HG02798 (cell line): ENCODE measurements around the gene CCT7.
"Not testable (repeated sequence)": the region's sequence is repeated elsewhere in the genome, so short reads cannot be mapped to it uniquely, and the experiment has no call there.

Source experiments
- ATAC-seq: cut with Tn5 transposase; IDR thresholded peaks from one replicate; pipeline ENCODE4 v1.9.1; 2021; ENCODE audit warnings: mild to moderate bottlenecking; ENCODE audit not compliant: unreplicated experiment, poor library complexity

Gene CCT7

DNA sequence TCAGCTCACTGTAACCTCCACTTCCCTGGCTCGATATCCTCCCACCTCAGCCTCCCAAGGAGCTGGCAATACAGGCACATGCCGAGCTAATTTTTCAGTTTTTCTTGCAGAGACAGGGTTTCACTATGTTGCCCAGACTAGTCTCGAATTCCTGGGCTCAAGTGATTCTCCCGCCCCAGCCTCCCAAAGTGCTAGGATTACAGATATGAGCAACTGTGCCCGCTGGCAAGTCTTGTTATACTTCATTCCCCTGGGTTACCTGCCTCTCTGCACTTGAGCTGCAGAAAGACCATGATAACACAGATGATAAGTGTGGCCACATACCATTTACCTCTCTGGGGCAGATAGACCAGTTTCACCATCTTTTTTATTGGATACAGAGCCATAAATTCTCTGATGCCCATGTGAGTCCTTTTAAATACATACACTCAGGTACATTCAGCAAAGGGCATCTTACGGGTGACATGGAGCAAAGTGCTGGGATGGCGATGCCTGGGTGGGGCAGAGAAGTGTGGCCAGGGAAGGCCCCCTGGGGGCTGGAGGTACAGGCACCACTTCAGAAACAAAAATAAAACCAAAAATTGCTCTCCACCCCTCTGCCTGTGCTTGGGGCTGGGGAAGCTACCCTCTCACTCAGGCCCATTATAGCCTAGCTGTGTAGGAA lies 20.4 kb downstream of the CCT7 start:
- no peak for ATAC-seq

DNA sequence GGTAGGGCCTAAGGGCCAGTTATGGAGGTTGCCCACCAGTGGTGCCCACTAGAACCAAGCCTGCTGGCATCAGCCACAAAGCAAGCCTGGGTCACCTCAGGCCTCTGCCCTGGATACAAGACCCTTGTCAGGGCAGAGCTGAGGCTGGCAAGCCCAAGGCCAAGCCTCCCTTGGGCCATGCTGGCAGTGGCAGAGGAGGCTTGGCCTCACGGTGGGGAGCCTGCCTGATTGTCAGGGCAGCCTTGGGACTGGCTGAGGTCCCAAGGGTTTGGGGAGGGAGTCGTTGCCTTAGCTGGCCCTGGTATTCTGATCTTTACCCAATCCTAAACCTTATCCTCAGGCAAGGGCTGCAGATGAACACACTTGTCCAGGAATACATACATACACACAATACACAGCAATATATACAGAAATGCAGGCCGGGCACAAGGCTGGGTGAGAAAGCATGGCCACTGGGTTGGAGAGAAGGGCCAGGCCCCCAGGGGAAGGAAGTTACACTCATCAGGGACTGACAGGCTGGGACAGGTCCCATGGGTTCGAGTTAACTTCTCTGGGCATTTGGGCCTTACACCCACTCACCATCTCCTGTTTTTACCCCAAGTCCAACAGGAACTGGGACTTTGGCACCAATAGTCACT lies 21.0 kb downstream of the CCT7 start:
- no peak for ATAC-seq

DNA sequence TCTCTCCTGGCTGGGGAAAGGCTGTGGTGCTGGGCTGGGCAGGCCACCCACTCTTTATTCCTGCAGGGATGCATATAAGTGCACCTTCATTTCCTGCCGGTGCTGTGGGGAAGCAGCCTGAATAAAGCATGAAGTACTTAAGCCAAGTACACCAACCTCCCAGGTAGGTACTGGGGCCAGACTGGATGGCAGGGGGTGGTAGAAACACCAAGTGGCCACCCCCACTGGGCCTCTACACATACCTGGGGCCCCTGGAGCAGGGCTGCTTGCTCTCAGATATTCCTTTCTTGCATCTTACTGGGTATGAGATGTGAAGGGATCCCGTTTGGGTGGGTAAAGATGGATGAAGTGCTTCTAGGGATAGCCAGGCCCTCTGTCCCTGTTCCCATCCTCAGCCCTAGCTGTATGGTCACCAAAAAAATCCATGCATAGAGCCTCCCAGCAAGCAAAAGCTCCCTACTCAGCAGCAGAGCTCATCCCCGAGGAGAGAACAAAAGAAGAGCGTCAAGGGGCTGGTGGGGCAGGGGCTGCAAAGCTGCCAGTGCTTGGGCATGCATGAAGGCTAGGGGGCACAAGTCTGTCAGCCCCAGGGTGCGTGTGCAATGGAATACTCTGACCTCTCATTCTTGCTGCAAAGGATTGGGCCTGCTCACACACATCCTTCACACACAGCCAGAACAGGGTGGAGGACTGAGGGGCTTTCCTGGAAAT lies 22.0 kb downstream of the CCT7 start:
- no peak for ATAC-seq

DNA sequence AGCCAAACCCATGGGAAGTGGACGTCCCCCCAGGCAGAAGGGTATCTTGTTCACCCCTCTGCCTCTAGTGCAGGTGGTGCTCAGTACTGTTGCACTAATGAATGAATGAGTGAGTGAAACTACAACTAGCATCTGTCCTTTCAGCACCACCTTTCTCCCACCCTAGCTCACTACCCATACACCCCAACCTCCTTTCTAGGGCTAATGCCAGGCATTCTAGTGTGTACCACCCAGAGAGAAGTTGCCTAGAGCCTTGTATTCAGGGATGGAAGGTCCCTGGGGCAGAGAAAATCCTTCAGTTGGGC lies 22.5 kb downstream of the CCT7 start:
- ATAC-seq = no peak

DNA sequence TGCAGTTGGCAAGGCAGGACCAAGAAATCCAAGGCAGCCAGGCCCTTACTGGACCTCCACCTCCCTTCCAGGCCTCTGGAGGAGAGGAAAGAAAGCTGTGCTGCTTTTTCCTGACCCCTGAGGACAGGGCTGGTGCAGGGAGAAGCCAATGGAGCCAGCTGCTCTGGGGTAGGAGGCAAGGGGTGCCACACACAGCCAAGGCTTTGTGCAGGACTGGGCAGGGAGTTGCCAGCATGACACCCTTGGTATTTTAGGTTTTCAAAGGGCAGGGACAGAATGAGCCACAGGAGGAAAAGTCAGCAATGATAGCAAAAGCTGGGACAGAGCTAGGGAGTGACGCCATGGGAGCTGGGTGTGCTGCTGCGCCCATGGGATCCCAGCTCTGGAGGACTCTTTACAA lies 22.9 kb downstream of the CCT7 start:
- no peak for ATAC-seq

DNA sequence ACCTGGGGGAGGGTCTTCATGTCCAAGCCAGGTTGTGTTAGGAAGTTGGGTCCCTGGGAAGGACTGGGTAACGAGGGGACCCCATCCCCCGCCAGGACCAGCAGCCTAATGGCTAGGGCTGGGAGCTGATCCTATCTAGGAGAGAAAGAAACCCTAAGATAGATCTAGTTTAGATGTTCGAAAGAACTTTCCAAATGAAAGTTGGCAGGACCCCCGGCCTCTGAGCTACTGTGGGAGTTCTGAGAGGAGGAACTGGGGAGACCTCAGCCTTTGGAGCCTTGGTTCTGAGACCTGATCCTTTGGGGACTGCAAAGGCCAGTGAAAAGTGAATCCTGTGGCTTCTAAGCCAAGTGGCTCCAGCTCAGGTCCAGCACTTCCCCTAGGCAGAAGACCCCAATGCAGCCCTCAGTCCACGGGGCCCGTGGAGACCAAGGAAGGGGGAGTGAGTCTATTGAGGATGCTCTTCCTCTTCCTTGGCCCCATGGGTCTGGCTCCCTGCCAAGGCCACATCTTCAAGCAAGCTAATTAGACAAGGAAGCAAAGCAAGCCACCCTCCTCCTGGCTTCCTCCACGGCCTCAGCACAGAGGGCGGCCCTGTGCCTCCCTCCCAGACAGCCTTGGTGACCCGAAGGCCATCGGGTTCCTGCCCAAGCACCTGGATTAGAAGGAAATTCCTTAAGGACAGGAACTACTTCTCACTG lies 23.5 kb downstream of the CCT7 start:
- no peak for ATAC-seq

DNA sequence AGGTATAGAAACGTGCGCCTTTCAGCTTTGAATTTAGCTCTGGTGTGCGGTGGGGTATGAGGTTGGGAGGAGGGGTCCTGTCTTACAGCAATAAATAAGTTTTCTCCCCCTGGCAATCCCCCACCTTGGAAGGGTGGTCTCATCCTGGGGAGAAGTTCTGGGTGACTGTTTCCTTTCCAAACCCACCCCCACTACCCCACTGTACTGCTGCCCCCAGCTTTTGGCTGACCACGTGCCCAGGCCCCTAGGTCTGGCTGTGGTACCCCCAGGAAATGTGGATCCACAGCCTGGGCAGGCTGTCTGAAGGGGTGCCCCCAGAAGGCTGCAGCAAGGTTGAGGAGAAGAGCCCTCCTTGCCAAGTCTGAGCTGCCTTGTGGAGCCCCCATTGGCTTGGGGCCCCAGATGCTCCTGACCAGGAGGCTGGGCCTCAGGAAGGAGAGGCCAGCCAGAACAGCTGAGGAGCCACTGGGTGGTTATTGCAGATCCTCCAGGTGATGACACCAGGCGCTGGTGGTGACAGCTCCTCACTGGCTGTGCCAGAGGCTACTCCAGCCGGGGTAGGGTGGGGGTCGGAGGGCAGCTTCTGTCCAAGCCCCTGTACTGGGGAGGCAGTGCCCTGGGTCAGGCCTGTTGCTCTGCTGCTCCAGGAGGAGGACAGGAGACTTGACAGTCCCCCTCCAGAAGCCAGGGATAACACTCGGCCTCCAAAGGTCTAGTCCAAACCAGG lies 24.2 kb downstream of the CCT7 start:
- ATAC-seq = no peak

DNA sequence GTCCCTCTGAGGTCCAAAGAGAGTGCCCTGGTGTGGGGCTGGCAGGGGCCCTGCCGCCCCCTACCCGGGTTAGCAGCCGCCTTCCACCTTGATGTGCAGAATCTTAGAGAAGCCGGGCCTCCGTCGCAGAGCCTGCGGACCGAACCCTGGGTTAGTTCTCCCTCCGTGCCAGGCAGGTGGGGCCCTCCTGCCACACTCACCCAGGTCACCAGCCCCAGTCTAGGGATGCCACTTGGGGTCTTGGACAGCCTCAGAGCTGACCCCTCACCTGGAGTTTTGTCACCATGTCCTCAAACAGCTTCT lies 24.8 kb downstream of the CCT7 start:
- ATAC-seq = no peak

DNA sequence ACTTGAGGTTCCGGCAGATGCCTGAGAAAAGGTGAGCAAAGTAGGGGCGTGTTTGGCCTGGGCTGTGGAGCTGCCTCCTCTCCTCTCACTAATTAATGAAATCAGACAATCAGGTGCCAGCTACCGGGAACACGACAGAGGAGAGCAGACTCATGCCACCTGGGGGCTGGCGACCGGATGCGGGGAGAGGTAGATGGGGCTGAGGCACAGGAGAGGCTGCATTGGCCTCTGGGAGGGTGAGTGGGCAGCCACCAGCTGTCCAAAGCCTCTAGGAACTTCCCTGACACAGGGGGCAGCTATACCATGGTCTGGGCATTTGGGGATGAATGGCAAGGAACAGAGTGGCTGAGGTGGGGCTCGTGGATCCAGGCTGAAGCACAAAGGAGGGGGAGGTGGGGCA lies 25.2 kb downstream of the CCT7 start:
- ATAC-seq = no peak

DNA sequence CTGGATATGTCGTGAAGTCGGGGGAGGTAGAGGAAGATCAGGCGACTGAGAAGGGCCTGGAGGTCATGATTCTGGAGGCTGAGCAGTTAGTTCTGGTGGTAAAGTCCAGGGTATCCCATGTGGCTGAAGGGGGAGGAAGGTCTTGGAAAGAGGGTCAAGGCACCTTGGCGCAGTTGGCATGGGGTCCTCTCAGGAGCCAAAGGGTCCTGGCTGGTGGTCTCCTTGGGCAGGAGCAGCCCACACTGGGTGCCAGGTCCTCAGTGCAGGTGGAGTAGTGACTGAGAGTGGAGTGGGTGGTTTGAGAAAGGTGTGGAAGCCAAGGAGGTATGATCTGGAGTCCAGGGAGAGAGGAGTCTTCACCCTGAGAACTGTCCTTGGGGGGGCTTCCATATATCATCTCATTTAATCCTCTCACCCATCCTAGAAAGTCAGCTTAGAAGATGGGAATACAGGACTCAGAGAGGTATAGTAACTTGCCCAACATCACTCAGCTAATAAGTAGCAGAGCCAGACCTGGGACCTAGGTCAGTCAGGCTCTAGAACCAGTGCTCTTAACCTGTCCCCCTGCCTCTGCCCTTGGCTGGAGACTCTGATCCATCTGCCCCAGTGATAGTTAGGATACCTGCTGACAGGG lies 25.7 kb downstream of the CCT7 start:
- no peak for ATAC-seq

DNA sequence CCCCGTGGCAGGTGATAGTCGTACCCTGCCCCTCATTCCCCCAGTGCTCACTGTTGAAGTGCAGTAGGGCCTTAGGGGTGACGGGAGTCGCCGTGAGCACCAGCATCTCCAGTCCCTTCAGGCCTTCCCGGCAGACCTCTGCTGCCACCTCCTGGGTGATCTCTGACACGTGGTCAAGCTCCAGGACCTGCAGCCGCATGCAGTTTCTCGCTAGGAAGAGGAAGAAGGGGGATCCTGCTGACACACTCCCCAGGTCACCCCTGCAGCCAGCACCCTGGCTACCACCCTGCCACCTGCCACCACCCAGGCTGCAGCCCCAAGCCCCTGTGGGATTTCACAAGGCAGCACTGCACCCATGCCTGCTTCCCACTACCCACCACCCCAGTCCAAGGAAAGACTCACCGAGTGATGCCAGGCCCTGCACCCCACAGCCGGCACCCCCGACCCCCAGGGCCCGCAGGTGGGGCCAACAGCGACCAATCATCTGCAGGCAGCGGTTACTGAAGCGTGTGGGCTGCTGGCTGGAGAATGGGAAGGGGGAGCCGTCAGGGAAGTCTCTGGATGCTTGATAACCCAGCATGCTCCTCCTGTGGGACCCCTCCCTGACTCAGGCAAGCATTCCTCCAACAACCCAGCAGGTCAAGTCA lies 26.4 kb downstream of the CCT7 start:
- ATAC-seq = no peak

DNA sequence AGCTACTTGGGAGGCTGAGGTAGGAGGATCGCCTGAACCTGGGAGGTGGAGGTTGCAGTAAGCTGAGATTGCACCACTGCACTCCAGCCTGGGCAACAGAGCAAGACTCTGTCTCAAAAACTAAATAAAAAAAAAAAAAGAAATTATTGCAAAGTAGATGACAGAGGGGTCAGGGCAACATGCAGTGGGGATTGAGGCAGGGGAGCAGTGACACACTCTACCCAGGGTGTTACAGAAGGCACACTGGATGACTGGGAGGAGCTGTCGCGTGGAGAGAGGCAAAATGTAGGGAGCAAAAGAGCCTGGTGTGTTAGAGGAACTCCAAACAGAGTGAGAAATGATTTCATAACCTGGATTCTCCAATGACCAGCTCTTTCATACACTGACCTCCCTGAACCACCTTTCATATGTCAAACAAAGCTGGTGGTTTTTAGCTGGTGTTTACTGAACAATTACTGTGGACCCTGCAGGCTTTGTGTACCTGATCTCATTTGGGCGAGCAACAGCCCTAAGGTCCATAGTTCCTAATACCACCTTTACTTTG lies 28.1 kb downstream of the CCT7 start:
- ATAC-seq = no peak

DNA sequence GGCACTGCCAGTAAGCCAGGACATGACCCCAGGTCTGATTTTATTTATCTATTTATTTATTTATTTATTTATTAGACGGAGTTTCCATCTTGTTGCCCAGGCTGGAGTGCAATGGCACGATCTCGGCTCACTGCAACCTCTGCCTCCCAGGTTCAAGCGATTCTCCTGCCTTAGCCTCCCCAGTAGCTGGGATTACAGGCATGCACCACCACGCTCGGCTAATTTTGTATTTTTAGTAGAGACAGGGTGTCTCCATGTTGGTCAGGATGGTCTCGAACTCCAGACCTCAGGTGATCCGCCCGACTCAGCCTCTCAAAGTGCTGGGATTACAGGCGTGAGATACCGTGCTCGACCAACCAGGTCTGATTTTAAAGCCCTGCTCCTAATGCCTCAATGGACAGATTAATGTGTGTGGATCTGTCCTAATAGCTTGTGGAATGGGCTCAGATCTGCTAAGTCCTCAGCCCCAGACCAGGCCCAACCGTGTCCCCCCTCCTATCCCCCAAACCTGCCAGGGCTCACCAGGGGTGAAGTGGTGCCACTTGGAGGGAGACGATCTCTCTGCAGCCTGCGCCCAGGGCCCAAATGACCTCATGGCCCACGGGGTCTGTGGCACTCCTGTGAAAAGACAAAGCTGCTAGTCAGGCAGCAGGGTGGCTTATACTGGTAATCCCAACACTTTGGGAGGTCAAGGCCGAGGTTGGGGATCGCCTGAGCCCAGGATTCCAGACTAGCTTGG lies 28.8 kb downstream of the CCT7 start:
- ATAC-seq = not testable (repeated sequence)

DNA sequence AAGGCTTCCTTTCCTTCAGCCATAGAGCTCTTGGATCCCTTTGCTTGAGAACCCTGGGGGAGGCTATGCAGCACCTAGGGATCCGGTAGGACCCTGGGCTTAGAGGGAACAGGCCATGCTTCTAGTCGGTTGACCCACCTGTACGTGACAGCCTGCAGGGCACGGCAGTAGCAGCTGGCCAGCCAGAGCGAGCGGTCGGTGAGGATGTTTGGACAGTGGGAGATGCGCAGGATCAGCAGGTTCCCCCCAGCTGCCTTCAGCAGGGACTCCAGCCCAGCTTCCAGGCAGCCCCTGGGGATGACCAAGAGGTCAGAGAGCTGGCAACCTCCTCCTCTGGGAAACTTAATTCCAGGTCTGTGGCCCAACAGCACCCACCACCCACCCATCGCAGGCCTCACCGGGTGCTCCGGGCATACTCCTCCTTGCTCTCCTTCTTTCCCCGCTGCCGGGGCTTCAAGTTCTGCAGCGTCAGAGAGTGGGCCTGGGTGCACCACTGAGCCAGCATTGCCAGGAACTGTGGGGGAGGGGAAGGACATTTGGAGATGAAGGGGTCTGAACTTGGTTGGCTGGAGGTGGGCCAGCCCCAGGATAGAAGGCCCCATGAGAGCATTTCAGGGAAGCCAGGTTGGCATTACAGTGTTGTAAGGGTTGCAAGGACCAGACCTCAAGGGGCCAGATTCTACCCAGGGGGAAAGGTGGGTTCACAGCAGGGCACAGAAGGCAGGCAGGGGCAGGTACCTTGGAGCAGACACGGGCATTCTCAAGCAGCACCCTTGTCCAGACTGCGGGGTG lies 29.6 kb downstream of the CCT7 start:
- ATAC-seq = no peak

DNA sequence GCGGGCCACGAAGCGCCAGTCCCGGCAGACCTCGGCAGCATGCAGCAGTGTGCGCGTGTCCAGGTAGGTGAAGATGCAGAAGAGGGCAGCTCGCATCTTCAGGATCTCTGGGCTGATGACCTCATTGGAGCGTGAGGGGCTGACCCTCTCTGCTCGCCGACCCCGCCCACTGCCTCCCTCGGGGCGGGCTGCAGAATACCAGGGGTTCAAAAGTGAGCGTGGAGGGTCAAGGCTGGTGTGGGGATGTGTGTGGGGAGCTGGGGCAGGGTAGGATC lies 30.2 kb downstream of the CCT7 start:
- ATAC-seq = no peak

DNA sequence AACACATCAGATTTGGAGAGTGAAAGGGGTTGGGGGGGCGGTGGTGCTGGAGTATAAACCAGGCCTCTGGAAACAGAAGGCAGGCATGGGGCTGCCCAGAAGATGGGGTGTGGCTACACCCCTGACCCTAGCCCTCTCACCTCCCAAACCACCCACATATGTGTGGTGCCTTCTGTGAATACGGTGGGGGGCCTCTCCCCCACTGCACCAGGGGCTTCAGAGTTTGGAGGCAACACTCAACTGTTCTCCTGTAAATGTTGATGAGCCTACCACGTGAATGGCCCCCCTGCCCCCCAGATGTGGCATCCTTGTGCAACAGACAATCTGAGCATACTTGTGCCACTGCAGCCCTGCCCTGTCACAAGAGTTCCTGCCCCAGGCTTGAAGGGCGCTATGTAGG lies 30.7 kb downstream of the CCT7 start:
- no peak for ATAC-seq

DNA sequence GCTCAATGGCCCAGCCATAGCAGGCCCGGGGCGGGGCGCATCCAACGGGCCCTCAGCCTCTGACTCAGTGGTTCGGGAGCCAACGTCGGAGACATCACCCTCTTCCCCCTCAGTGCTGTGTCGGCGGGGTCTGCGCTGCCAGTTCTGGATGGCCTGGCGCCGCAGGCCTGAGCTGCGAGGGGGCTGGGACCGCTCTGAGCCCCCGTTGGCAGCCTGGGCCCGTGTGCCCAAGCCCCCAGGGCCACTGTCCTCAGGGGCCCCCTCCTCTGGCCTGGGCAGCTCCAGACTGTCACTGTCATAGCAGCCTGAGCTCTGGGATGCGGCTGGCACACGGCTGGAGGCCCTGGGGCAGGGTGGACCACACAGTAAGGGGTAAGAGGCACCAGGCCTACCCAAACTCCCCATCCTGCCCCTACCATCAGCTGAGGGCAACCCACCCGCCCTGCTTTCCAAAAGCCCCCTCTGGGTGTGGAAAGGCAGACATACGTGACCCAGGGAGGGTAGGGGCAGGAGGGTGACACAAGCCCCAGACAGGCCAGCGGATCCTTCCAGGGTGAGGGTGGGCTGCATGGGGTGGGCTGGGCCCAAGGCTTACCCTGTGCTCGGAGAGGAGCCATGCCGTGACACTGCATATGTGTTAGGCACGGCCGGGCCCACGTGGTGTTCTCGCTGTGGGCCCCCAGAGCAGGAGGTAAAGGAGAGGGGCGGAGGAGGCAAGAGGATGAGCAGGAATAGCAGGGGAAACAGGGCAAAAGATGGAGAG lies 31.4 kb downstream of the CCT7 start:
- no peak for ATAC-seq
